ENCODE data around the gene SNED1. TPM values are rescaled to one million over a fixed set of nuclear protein-coding genes. Genes with fewer than 3 reads are reported as not detected.

Gene SNED1
- total and polyA plus RNA-seq, 2 experiments from 2014 or later, result 1.5 to 2.8 TPM

GRCh38 chr2:241039416-241039815 is 41.0 kb downstream of the SNED1 start:
- Histone ChIP-seq H3K79me2 (replicated peaks; ENCODE audit: insufficient read depth) (no peaks in the 10 kb centered on the region), H3K4me3 (no peak overlapping the region), H3F3A (replicated peaks; ENCODE audit: low read depth) (no peaks in the 10 kb centered on the region), H3K4me1 (ENCODE audit: insufficient read depth) (peaks cover 8% of the 10 kb centered on the region; the same call in 1 of the 2 replicates), H3K27ac (ENCODE audit: low read depth) (no peak overlapping the region), H3K9me2 (ENCODE audit: insufficient read depth) (no peaks in the 10 kb centered on the region), H3K36me3 (ENCODE audit: insufficient read depth) (no peaks in the 10 kb centered on the region), H4K20me1 (replicated peaks; ENCODE audit: insufficient read depth) (no peaks in the 10 kb centered on the region), H3K27me3 (ENCODE audit: insufficient read depth) (peaks cover 6% of the 10 kb centered on the region), H2AFZ (no peak overlapping the region), H3K4me2 (no peak overlapping the region)
- DNase-seq (ENCODE audit: low spot score) (no peak), ATAC-seq (no peak)
- H3K4me1 Mint-ChIP-seq, result peaks cover 7% of the 10 kb centered on the region
- H3K4me3 Mint-ChIP-seq, result no peak overlapping the region
- no peak for TF ChIP-seq STAT1 (IDR thresholded peaks at IDR 0.05; ENCODE audit: unreplicated experiment)
- TF ChIP-seq EZH2phosphoT487 (IDR thresholded peaks at IDR 0.05; ENCODE audit: unreplicated experiment), result no peak
- TF ChIP-seq JUNB (IDR thresholded peaks at IDR 0.05; ENCODE audit: unreplicated experiment), result no peak
- TF ChIP-seq CTCF (conservative IDR thresholded peaks at IDR 0.05; ENCODE audit: low read depth in 2 of 2), result no peak
- no peaks in the 10 kb centered on the region; the same call in 2 of the 3 replicates for H3K36me3 Mint-ChIP-seq (ENCODE audit: low read depth)
- H3K27me3 Mint-ChIP-seq (ENCODE audit: insufficient read depth, low read depth, poor library complexity), result peaks cover 19% of the 10 kb centered on the region
- no peak overlapping the region for H3K27ac Mint-ChIP-seq
- no peaks in the 10 kb centered on the region; the same call in 2 of the 3 replicates for H3K9me3 Mint-ChIP-seq

GRCh38 chr2:241040081-241040803 is 41.8 kb downstream of the SNED1 start:
- Histone ChIP-seq H3K9me2 (ENCODE audit: insufficient read depth) (no peaks in the 10 kb centered on the region), H3F3A (replicated peaks; ENCODE audit: low read depth) (no peaks in the 10 kb centered on the region), H3K4me3 (no peak overlapping the region), H3K36me3 (ENCODE audit: insufficient read depth) (no peaks in the 10 kb centered on the region), H3K27me3 (ENCODE audit: insufficient read depth) (peaks cover under 1% of the 10 kb centered on the region), H3K79me2 (replicated peaks; ENCODE audit: insufficient read depth) (no peaks in the 10 kb centered on the region), H3K4me2 (no peak overlapping the region), H4K20me1 (replicated peaks; ENCODE audit: insufficient read depth) (no peaks in the 10 kb centered on the region), H3K27ac (ENCODE audit: low read depth) (no peak overlapping the region), H3K4me1 (ENCODE audit: insufficient read depth) (peaks cover 5% of the 10 kb centered on the region; the same call in 1 of the 2 replicates), H2AFZ (no peak overlapping the region)
- Mint-ChIP-seq H3K27me3 (ENCODE audit: insufficient read depth, low read depth, poor library complexity) (peaks cover 18% of the 10 kb centered on the region), H3K4me1 (peaks cover 7% of the 10 kb centered on the region), H3K36me3 (ENCODE audit: low read depth) (no peaks in the 10 kb centered on the region; the same call in 2 of the 3 replicates), H3K4me3 (no peak overlapping the region), H3K9me3 (no peaks in the 10 kb centered on the region; the same call in 2 of the 3 replicates), H3K27ac (no peak overlapping the region)
- ATAC-seq (no peak), DNase-seq (ENCODE audit: low spot score) (no peak)
- no peak for TF ChIP-seq ZNF114 (CRISPR knock-in tag; IDR thresholded peaks at IDR 0.05)
- no peak for TF ChIP-seq CREB1 (CRISPR knock-in tag; IDR thresholded peaks at IDR 0.05; ENCODE audit: low read depth)
- TF ChIP-seq REST (IDR thresholded peaks at IDR 0.05; ENCODE audit: unreplicated experiment), result no peak
- TF ChIP-seq NANOG (IDR thresholded peaks at IDR 0.05; ENCODE audit: borderline replicate concordance), result no peak
- TF ChIP-seq JUNB (IDR thresholded peaks at IDR 0.05; ENCODE audit: unreplicated experiment), result no peak
- TF ChIP-seq, protein P1, sequence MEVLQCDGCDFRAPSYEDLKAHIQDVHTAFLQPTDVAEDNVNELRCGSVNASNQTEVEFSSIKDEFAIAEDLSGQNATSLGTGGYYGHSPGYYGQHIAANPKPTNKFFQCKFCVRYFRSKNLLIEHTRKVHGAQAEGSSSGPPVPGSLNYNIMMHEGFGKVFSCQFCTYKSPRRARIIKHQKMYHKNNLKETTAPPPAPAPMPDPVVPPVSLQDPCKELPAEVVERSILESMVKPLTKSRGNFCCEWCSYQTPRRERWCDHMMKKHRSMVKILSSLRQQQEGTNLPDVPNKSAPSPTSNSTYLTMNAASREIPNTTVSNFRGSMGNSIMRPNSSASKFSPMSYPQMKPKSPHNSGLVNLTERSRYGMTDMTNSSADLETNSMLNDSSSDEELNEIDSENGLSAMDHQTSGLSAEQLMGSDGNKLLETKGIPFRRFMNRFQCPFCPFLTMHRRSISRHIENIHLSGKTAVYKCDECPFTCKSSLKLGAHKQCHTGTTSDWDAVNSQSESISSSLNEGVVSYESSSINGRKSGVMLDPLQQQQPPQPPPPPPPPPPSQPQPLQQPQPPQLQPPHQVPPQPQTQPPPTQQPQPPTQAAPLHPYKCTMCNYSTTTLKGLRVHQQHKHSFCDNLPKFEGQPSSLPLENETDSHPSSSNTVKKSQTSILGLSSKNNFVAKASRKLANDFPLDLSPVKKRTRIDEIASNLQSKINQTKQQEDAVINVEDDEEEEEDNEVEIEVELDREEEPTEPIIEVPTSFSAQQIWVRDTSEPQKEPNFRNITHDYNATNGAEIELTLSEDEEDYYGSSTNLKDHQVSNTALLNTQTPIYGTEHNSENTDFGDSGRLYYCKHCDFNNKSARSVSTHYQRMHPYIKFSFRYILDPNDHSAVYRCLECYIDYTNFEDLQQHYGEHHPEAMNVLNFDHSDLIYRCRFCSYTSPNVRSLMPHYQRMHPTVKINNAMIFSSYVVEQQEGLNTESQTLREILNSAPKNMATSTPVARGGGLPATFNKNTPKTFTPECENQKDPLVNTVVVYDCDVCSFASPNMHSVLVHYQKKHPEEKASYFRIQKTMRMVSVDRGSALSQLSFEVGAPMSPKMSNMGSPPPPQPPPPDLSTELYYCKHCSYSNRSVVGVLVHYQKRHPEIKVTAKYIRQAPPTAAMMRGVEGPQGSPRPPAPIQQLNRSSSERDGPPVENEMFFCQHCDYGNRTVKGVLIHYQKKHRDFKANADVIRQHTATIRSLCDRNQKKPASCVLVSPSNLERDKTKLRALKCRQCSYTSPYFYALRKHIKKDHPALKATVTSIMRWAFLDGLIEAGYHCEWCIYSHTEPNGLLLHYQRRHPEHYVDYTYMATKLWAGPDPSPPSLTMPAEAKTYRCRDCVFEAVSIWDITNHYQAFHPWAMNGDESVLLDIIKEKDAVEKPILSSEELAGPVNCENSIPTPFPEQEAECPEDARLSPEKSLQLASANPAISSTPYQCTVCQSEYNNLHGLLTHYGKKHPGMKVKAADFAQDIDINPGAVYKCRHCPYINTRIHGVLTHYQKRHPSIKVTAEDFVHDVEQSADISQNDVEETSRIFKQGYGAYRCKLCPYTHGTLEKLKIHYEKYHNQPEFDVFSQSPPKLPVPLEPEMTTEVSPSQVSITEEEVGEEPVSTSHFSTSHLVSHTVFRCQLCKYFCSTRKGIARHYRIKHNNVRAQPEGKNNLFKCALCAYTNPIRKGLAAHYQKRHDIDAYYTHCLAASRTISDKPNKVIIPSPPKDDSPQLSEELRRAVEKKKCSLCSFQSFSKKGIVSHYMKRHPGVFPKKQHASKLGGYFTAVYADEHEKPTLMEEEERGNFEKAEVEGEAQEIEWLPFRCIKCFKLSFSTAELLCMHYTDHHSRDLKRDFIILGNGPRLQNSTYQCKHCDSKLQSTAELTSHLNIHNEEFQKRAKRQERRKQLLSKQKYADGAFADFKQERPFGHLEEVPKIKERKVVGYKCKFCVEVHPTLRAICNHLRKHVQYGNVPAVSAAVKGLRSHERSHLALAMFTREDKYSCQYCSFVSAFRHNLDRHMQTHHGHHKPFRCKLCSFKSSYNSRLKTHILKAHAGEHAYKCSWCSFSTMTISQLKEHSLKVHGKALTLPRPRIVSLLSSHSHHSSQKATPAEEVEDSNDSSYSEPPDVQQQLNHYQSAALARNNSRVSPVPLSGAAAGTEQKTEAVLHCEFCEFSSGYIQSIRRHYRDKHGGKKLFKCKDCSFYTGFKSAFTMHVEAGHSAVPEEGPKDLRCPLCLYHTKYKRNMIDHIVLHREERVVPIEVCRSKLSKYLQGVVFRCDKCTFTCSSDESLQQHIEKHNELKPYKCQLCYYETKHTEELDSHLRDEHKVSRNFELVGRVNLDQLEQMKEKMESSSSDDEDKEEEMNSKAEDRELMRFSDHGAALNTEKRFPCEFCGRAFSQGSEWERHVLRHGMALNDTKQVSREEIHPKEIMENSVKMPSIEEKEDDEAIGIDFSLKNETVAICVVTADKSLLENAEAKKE (CRISPR knock-in tag; IDR thresholded peaks at IDR 0.05), result no peak
- TF ChIP-seq EZH2phosphoT487 (IDR thresholded peaks at IDR 0.05; ENCODE audit: unreplicated experiment), result no peak
- no peak for TF ChIP-seq STAT1 (IDR thresholded peaks at IDR 0.05; ENCODE audit: unreplicated experiment)

Measured in GM23338 (cell line).